Astrocyte of the spinal cord (primary cell): ENCODE measurements around the gene MMP19.
"Not testable (repeated sequence)": the region's sequence is repeated elsewhere in the genome, so short reads cannot be mapped to it uniquely, and the experiment has no call there.

Experiments
- DNase-seq: peaks from one replicate; pipeline ENCODE4 v3.0.0; 2011; ENCODE audit warnings: low read depth, low spot score
- H3K4me3 ChIP-seq: 2 replicates; pipeline ENCODE4 v1.5.1; 2011; ENCODE audit warnings: low read depth, mild to moderate bottlenecking, low read length, moderate library complexity
- CTCF ChIP-seq: IDR thresholded peaks from 2 replicates; pipeline ENCODE4 v1.5.1; 2012; ENCODE audit warnings: low read depth, mild to moderate bottlenecking, low read length, inconsistent platforms
- in situ Hi-C: cut with HindIII; loops from 2 replicates; pipeline ENCODE4 v1.10.0; 2017; ENCODE audit warnings: low sequenced_read_pairs

The MMP19 gene

DNA sequence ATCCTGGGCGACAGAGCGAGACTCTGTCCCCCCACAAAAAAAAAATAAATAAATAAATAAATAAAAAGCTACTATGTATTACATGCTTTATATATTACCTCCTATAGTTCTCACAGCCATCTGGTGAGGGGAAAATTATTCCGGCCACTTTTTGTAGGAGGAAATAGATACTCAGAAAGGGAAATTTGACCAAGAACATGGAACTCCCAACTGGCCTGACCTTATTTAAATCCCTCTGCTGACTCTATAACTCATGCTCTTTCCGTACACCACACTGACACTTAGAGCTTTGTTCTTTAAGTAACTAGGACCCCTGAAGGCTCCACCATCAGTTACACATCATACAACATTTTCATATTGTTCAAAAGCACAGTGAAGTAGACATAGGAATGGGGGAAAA, 2.2 kb upstream of the MMP19 start:
- no peak overlapping the region for H3K4me3 ChIP-seq
- in situ Hi-C loops: no loop called here
- DNase-seq: no peak
- no peak for TF ChIP-seq CTCF

GRCh38 chr12:55843431-55843830, 695 bp upstream of the MMP19 start:
- in situ Hi-C loops: no loop called here
- no peak for DNase-seq
- no peak for TF ChIP-seq CTCF
- H3K4me3 ChIP-seq: no peak overlapping the region

DNA sequence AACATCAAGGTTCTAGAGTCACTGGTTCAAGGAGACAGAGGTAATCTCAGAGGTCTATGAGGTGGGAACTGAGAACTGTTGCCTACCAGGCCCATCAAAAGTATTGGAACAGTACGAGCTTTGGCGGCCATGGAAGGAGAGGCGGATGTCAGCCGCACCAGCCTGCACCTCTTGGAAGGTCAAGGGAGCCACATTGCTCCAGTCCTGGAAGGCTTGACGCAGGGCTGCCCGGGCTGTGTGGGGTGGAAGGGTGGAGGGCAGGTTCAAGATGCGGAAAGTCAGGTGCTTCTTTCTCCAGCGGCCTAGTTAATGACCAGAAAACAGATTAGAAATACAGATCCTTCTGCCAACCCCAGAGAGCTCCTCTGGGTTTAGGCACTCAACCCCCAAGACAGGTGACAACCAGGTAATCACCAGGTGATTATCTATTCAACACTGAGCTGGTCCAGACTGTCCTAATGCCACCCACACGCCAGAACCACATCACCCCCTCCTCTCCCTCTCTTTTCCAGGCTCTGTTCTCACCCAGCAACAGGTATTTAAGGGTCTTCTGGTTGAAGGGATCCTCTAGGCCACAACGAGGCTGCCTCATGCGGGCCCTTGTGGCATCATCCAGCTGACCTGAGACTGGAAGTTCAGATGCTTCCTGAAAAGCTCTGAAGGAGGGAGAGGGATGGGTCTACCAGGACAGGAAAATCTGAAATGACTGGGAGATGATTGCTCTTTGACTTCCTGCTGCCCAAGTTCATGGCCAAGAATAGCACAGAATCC, 2.0 kb downstream of the MMP19 start:
- in situ Hi-C loops: no loop called here
- H3K4me3 ChIP-seq: no peak overlapping the region
- DNase-seq: no peak
- TF ChIP-seq CTCF: no peak

GRCh38 chr12:55839345-55840140, 3.2 kb downstream of the MMP19 start:
- TF ChIP-seq CTCF: no peak
- H3K4me3 ChIP-seq: no peak overlapping the region
- in situ Hi-C loops: no loop called here
- DNase-seq: no peak

DNA sequence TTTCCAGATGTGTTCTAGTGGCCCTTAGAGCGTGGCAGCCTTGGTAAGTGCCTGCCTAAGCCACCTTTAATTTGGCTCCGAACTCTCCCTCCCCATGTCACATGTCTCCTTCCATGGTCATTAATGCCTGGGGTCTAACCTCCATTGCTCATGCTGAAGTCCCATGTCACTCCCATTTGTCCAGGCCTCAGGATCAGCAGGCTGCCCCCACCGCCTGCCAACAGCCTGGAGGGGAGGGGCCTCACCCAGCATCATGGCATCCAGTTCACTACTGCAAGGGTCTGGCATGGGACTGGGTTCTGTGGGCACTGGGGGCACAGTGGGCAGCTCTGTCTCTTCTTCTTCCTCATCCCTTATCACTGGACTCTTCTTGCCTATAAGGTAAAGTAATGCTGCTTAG, 4.4 kb downstream of the MMP19 start:
- H3K4me3 ChIP-seq: no peak overlapping the region
- no peak for TF ChIP-seq CTCF
- DNase-seq: no peak
- in situ Hi-C loops: no loop called here

GRCh38 chr12:55834400-55834799, 8.3 kb downstream of the MMP19 start:
- H3K4me3 ChIP-seq, DNase-seq, in situ Hi-C loops: not testable (repeated sequence)

DNA sequence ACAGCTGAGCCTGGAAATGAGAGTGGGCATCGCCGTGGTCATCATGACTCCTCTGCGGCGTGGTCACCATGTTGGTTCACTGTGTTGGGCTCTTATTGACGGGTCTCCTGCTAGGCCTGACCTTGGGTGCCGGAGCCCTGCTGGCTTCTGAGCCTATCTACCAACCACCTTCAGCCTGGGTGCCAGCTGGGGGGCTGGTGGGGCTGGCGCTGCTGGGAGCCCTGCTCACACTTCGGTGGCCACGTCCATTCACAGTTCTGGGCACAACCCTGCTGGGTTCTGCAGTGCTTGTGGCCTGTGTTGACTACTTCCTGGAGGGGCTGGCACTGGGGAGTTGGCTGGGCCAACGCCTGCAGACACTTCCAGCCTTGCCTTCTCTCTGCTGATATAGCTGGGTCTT, 9.7 kb downstream of the MMP19 start:
- in situ Hi-C loops: no loop called here
- no peak overlapping the region for H3K4me3 ChIP-seq
- no peak for DNase-seq
- TF ChIP-seq CTCF: no peak
